Measurements from ENCODE around the gene XG.
"Not testable (repeated sequence)": the region's sequence is repeated elsewhere in the genome, so short reads cannot be mapped to it uniquely, and the experiment has no call there.

The XG gene

GRCh38 chrX:2732649-2733048 lies 19.2 kb upstream of the XG start:
- Histone ChIP-seq H3K9me3 (ENCODE audit: control extremely low read depth in 1 of 5, control insufficient read depth in 4 of 5, insufficient read depth in 2 of 5, low read depth in 1 of 5, low read length in 4 of 5) (peaks cover 0 to 4% (median 0%) of the 10 kb centered on the region in 5 experiments), H3K27me3 (replicated peaks in 2 of 5; ENCODE audit: control insufficient read depth in 4 of 5, insufficient read depth in 5 of 5, low read length in 4 of 5) (no peaks in the 10 kb centered on the region), H3K4me3 (ENCODE audit: control insufficient read depth in 1 of 7, extremely low read depth in 1 of 7, insufficient read depth in 4 of 7, low read depth in 2 of 7, low read length in 6 of 7) (no peak overlapping the region), H3K4me1 (ENCODE audit: control extremely low read depth in 1 of 4, control insufficient read depth in 4 of 4, insufficient read depth in 4 of 4, low read length in 3 of 4) (peaks cover 0 to 13% (median 5%) of the 10 kb centered on the region in 4 experiments), H3K27ac (ENCODE audit: insufficient read depth in 1 of 2, low read depth in 1 of 2, low read length in 2 of 2, poor library complexity in 1 of 2, severe bottlenecking in 2 of 2) (no peak overlapping the region), H3K36me3 (ENCODE audit: control insufficient read depth in 4 of 4, insufficient read depth in 4 of 4, low read length in 3 of 4) (peaks cover 25 to 67% (median 40%) of the 10 kb centered on the region in 4 experiments)
- no peak for DNase-seq
- POLR2A ChIA-PET, result no interaction called here
- CTCF ChIA-PET, result no interaction called here

GRCh38 chrX:2733286-2733685 lies 18.6 kb upstream of the XG start:
- no peak for DNase-seq
- CTCF ChIA-PET, result no interaction called here
- Histone ChIP-seq H3K27me3 (replicated peaks in 2 of 5; ENCODE audit: control insufficient read depth in 4 of 5, insufficient read depth in 5 of 5, low read length in 4 of 5) (no peaks in the 10 kb centered on the region), H3K36me3 (ENCODE audit: control insufficient read depth in 4 of 4, insufficient read depth in 4 of 4, low read length in 3 of 4) (peaks cover 31 to 67% (median 42%) of the 10 kb centered on the region in 4 experiments), H3K4me3 (ENCODE audit: control insufficient read depth in 1 of 7, extremely low read depth in 1 of 7, insufficient read depth in 4 of 7, low read depth in 2 of 7, low read length in 6 of 7) (no peak overlapping the region), H3K4me1 (ENCODE audit: control extremely low read depth in 1 of 4, control insufficient read depth in 4 of 4, insufficient read depth in 4 of 4, low read length in 3 of 4) (peaks cover 0 to 13% (median 5%) of the 10 kb centered on the region in 4 experiments), H3K9me3 (ENCODE audit: control extremely low read depth in 1 of 5, control insufficient read depth in 4 of 5, insufficient read depth in 2 of 5, low read depth in 1 of 5, low read length in 4 of 5) (peaks cover 0 to 4% (median 0%) of the 10 kb centered on the region in 5 experiments), H3K27ac (ENCODE audit: insufficient read depth in 1 of 2, low read depth in 1 of 2, low read length in 2 of 2, poor library complexity in 1 of 2, severe bottlenecking in 2 of 2) (no peak overlapping the region)
- 95% methylated on average over 7 of the region's 9 CpGs for WGBS (ENCODE audit: insufficient coverage)
- POLR2A ChIA-PET, result no interaction called here

- Histone ChIP-seq H3K4me3 (ENCODE audit: control insufficient read depth in 1 of 7, extremely low read depth in 1 of 7, insufficient read depth in 4 of 7, low read depth in 2 of 7, low read length in 6 of 7) (no peak overlapping the region), H3K4me1 (ENCODE audit: control extremely low read depth in 1 of 4, control insufficient read depth in 4 of 4, insufficient read depth in 4 of 4, low read length in 3 of 4) (peaks cover 0 to 13% (median 5%) of the 10 kb centered on the region in 4 experiments), H3K27ac (ENCODE audit: insufficient read depth in 1 of 2, low read depth in 1 of 2, low read length in 2 of 2, poor library complexity in 1 of 2, severe bottlenecking in 2 of 2) (no peak overlapping the region), H3K9me3 (ENCODE audit: control extremely low read depth in 1 of 5, control insufficient read depth in 4 of 5, insufficient read depth in 2 of 5, low read depth in 1 of 5, low read length in 4 of 5) (peaks cover 0 to 4% (median 0%) of the 10 kb centered on the region in 5 experiments), H3K36me3 (ENCODE audit: control insufficient read depth in 4 of 4, insufficient read depth in 4 of 4, low read length in 3 of 4) (peaks cover 26 to 63% (median 39%) of the 10 kb centered on the region in 4 experiments), H3K27me3 (replicated peaks in 2 of 5; ENCODE audit: control insufficient read depth in 4 of 5, insufficient read depth in 5 of 5, low read length in 4 of 5) (no peaks in the 10 kb centered on the region)
- WGBS (ENCODE audit: insufficient coverage), result 83% methylated on average over 3 of the region's 4 CpGs
- POLR2A ChIA-PET, result no interaction called here
- no peak for DNase-seq
- CTCF ChIA-PET, result no interaction called here
These were observed 16.6 kb upstream of the XG start for GRCh38 chrX:2735270-2735669.

- peaks cover 18 to 59% (median 31%) of the 10 kb centered on the region in 4 experiments for H3K36me3 ChIP-seq (ENCODE audit: control insufficient read depth in 4 of 4, insufficient read depth in 4 of 4, low read length in 3 of 4)
- H3K27ac ChIP-seq (ENCODE audit: insufficient read depth in 1 of 2, low read depth in 1 of 2, low read length in 2 of 2, poor library complexity in 1 of 2, severe bottlenecking in 2 of 2), result no peak overlapping the region
- WGBS (ENCODE audit: insufficient coverage), result 96% methylated on average over 11 of the region's 11 CpGs
- H3K9me3 ChIP-seq (ENCODE audit: control extremely low read depth in 1 of 5, control insufficient read depth in 4 of 5, insufficient read depth in 2 of 5, low read depth in 1 of 5, low read length in 4 of 5), result no peaks in the 10 kb centered on the region
- no peaks in the 10 kb centered on the region for H3K4me1 ChIP-seq (ENCODE audit: control extremely low read depth in 1 of 4, control insufficient read depth in 4 of 4, insufficient read depth in 4 of 4, low read length in 3 of 4)
- POLR2A ChIA-PET, result no interaction called here
- H3K27me3 ChIP-seq (replicated peaks in 2 of 5; ENCODE audit: control insufficient read depth in 4 of 5, insufficient read depth in 5 of 5, low read length in 4 of 5), result no peaks in the 10 kb centered on the region
- no peak overlapping the region for H3K4me3 ChIP-seq (ENCODE audit: control insufficient read depth in 1 of 7, extremely low read depth in 1 of 7, insufficient read depth in 4 of 7, low read depth in 2 of 7, low read length in 6 of 7)
- DNase-seq, result no peak
- CTCF ChIA-PET, result no interaction called here
These were observed 11.2 kb upstream of the XG start for GRCh38 chrX:2740672-2741071.

- Histone ChIP-seq H3K9me3 (ENCODE audit: control extremely low read depth in 1 of 5, control insufficient read depth in 4 of 5, insufficient read depth in 2 of 5, low read depth in 1 of 5, low read length in 4 of 5) (no peaks in the 10 kb centered on the region), H3K4me1 (ENCODE audit: control extremely low read depth in 1 of 4, control insufficient read depth in 4 of 4, insufficient read depth in 4 of 4, low read length in 3 of 4) (no peaks in the 10 kb centered on the region), H3K27me3 (replicated peaks in 2 of 5; ENCODE audit: control insufficient read depth in 4 of 5, insufficient read depth in 5 of 5, low read length in 4 of 5) (no peaks in the 10 kb centered on the region), H3K27ac (ENCODE audit: insufficient read depth in 1 of 2, low read depth in 1 of 2, low read length in 2 of 2, poor library complexity in 1 of 2, severe bottlenecking in 2 of 2) (no peak overlapping the region), H3K4me3 (ENCODE audit: control insufficient read depth in 1 of 7, extremely low read depth in 1 of 7, insufficient read depth in 4 of 7, low read depth in 2 of 7, low read length in 6 of 7) (no peak overlapping the region), H3K36me3 (ENCODE audit: control insufficient read depth in 4 of 4, insufficient read depth in 4 of 4, low read length in 3 of 4) (peaks cover 14 to 53% (median 29%) of the 10 kb centered on the region in 4 experiments)
- ChIA-PET CTCF (no interaction called here), POLR2A (no interaction called here)
- no peak for DNase-seq
- WGBS (ENCODE audit: insufficient coverage), result 100% methylated on average over 2 of the region's 3 CpGs
These were observed 10.5 kb upstream of the XG start for GRCh38 chrX:2741386-2741785.

GRCh38 chrX:2746250-2746649 lies 5.6 kb upstream of the XG start:
- H3K4me1 ChIP-seq (ENCODE audit: control extremely low read depth in 1 of 4, control insufficient read depth in 4 of 4, insufficient read depth in 4 of 4, low read length in 3 of 4); H3K27ac ChIP-seq (ENCODE audit: insufficient read depth in 1 of 2, low read depth in 1 of 2, low read length in 2 of 2, poor library complexity in 1 of 2, severe bottlenecking in 2 of 2); H3K9me3 ChIP-seq (ENCODE audit: control extremely low read depth in 1 of 5, control insufficient read depth in 4 of 5, insufficient read depth in 2 of 5, low read depth in 1 of 5, low read length in 4 of 5); POLR2A ChIA-PET; H3K4me3 ChIP-seq (ENCODE audit: control insufficient read depth in 1 of 7, extremely low read depth in 1 of 7, insufficient read depth in 4 of 7, low read depth in 2 of 7, low read length in 6 of 7); DNase-seq; H3K27me3 ChIP-seq (replicated peaks in 2 of 5; ENCODE audit: control insufficient read depth in 4 of 5, insufficient read depth in 5 of 5, low read length in 4 of 5); CTCF ChIA-PET: not testable (repeated sequence)
- WGBS (ENCODE audit: insufficient coverage), result 88% methylated on average over 4 of the region's 6 CpGs
- peaks cover 2 to 20% (median 9%) of the 10 kb centered on the region in 4 experiments for H3K36me3 ChIP-seq (ENCODE audit: control insufficient read depth in 4 of 4, insufficient read depth in 4 of 4, low read length in 3 of 4)

GRCh38 chrX:2748171-2748814 lies 3.5 kb upstream of the XG start:
- ChIA-PET POLR2A (no interaction called here), CTCF (no interaction called here)
- peaks cover 0 to 7% (median under 1%) of the 10 kb centered on the region in 4 experiments for H3K36me3 ChIP-seq (ENCODE audit: control insufficient read depth in 4 of 4, insufficient read depth in 4 of 4, low read length in 3 of 4)
- peaks cover 0 to 1% (median 0%) of the 10 kb centered on the region in 5 experiments for H3K9me3 ChIP-seq (ENCODE audit: control extremely low read depth in 1 of 5, control insufficient read depth in 4 of 5, insufficient read depth in 2 of 5, low read depth in 1 of 5, low read length in 4 of 5)
- 90% methylated on average over 5 of the region's 8 CpGs for WGBS (ENCODE audit: insufficient coverage)
- no peaks in the 10 kb centered on the region for H3K27me3 ChIP-seq (replicated peaks in 2 of 5; ENCODE audit: control insufficient read depth in 4 of 5, insufficient read depth in 5 of 5, low read length in 4 of 5)
- H3K4me3 ChIP-seq (ENCODE audit: control insufficient read depth in 1 of 7, extremely low read depth in 1 of 7, insufficient read depth in 4 of 7, low read depth in 2 of 7, low read length in 6 of 7), result no peak overlapping the region
- peaks cover 0 to 2% (median 0%) of the 10 kb centered on the region in 4 experiments for H3K4me1 ChIP-seq (ENCODE audit: control extremely low read depth in 1 of 4, control insufficient read depth in 4 of 4, insufficient read depth in 4 of 4, low read length in 3 of 4)
- no peak overlapping the region for H3K27ac ChIP-seq (ENCODE audit: insufficient read depth in 1 of 2, low read depth in 1 of 2, low read length in 2 of 2, poor library complexity in 1 of 2, severe bottlenecking in 2 of 2)
- peak; percentile 6 to 54 (median 33) for DNase-seq
